Thoracic aorta (tissue), 2 donors: ENCODE results near the gene PAM. TPM values are rescaled to one million over a fixed set of nuclear protein-coding genes. Genes with fewer than 3 reads are reported as not detected.

ENCODE experiments used
- ATAC-seq: fragments of 150-250 bp; one replicate; pipeline ENCODE4 v1.8.0; 2017; ENCODE audit warnings: low read depth; ENCODE audit not compliant: insufficient number of reproducible peaks, low FRiP score
- DNase-seq: peaks from one replicate; pipeline ENCODE4 v3.0.0-alpha.2; 2020; ENCODE audit warnings: low spot score
- H3K27ac ChIP-seq, 2 donors: fragments of 200-600 bp; sonication (generic); 1 replicate in 1 of 2; 2 replicates in 1 of 2; pipeline ENCODE4 v1.5.1; 2016; ENCODE audit warnings: mild to moderate bottlenecking in 2 of 2, moderate library complexity in 2 of 2
- H3K27me3 ChIP-seq: fragments of 200-600 bp; sonication (generic); replicated peaks from 2 replicates; pipeline ENCODE4 v1.6.0; 2016; ENCODE audit warnings: mild to moderate bottlenecking; ENCODE audit not compliant: insufficient read depth
- H3K36me3 ChIP-seq: fragments of 200-600 bp; sonication (generic); one replicate; pipeline ENCODE4 v1.5.1; 2016
- H3K4me1 ChIP-seq, 2 donors: fragments of 200-600 bp; sonication (generic); 1 replicate in 1 of 2; 2 replicates in 1 of 2; pipeline versions ENCODE4 v1.5.1 to v1.6.0; 2016; ENCODE audit warnings: low read depth in 2 of 2, mild to moderate bottlenecking in 1 of 2; ENCODE audit not compliant: control insufficient read depth in 1 of 2
- H3K4me3 ChIP-seq: fragments of 200-600 bp; sonication (generic); 2 replicates; pipeline ENCODE4 v1.5.1; 2016; ENCODE audit warnings: mild to moderate bottlenecking
- H3K9me3 ChIP-seq: fragments of 200-600 bp; sonication (generic); 2 replicates; pipeline ENCODE4 v1.5.1; 2016
- total RNA-seq, 2 donors: library from RNA; depleted of rRNA; stranded (reverse); fragments of >200 nt; gene quantifications; one replicate each; pipeline versions ENCODE4 v1.1.0 to v1.2.3, GENCODE V29; 2016
- TF ChIP-seq, protein P1 (sequence below): fragments of 200-600 bp; sonication (generic); IDR thresholded peaks from one replicate; pipeline ENCODE4 v1.5.1; 2019; ENCODE audit warnings: antibody characterized with exemption

PAM gene
- total RNA-seq, 2 donors from 2014 or later: 571 to 806 TPM

DNA sequence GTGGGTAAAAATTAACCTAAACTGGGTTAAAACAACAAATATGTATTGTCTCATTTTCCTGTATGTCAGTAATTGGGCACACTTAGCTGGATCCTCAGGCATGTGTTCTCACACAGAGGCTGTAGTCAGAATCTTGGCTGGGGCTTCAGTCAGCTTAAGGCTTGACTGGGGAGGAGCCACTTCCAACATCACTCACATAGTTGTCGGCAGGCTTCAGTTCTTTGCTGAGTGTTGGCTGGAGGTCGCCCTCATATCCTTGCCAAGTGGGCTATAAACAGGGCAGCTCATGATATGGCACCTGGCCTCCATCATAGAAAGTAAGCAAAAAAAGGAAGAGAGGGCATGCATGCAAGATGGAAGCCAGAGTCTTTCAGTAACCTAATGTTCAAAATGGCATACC, 191.9 kb downstream of the PAM start:
- no peak for ATAC-seq

DNA sequence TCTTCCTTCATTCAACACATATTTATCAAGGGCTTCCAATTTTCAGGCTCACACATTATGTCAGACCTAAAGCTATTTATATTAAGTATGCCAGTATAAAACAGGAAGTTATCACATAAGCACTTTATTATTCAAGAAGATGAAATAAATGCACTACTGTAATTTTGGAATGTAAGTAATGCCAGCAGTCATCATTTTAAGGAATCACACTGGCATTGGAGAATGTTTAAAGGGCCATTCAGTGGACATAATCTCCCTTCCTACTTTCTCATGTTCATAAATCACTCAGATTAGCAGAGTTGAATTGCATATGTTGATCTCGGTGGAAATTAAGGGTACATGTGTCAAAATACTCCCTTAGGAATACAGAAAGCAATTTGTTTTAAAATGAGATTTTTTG, 200.4 kb downstream of the PAM start:
- Histone ChIP-seq H3K36me3 (no peaks in the 10 kb centered on the region), H3K27ac (no peak overlapping the region), H3K9me3 (no peaks in the 10 kb centered on the region), H3K4me1 (peaks cover 33 to 34% of the 10 kb centered on the region in 2 donors), H3K27me3 (no peaks in the 10 kb centered on the region), H3K4me3 (no peak overlapping the region)
- ATAC-seq: no peak
- DNase-seq: no peak
- TF ChIP-seq, protein P1, sequence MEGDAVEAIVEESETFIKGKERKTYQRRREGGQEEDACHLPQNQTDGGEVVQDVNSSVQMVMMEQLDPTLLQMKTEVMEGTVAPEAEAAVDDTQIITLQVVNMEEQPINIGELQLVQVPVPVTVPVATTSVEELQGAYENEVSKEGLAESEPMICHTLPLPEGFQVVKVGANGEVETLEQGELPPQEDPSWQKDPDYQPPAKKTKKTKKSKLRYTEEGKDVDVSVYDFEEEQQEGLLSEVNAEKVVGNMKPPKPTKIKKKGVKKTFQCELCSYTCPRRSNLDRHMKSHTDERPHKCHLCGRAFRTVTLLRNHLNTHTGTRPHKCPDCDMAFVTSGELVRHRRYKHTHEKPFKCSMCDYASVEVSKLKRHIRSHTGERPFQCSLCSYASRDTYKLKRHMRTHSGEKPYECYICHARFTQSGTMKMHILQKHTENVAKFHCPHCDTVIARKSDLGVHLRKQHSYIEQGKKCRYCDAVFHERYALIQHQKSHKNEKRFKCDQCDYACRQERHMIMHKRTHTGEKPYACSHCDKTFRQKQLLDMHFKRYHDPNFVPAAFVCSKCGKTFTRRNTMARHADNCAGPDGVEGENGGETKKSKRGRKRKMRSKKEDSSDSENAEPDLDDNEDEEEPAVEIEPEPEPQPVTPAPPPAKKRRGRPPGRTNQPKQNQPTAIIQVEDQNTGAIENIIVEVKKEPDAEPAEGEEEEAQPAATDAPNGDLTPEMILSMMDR: no peak

More for the DNA sequence above, 191.9 kb downstream of the PAM start:
- Histone ChIP-seq H3K36me3 (no peaks in the 10 kb centered on the region), H3K27ac (no peak overlapping the region), H3K4me1 (peaks cover 0 to 14% of the 10 kb centered on the region in 2 donors), H3K4me3 (no peak overlapping the region), H3K9me3 (no peaks in the 10 kb centered on the region), H3K27me3 (no peaks in the 10 kb centered on the region)
- TF ChIP-seq, protein P1: no peak
- DNase-seq: no peak

DNA sequence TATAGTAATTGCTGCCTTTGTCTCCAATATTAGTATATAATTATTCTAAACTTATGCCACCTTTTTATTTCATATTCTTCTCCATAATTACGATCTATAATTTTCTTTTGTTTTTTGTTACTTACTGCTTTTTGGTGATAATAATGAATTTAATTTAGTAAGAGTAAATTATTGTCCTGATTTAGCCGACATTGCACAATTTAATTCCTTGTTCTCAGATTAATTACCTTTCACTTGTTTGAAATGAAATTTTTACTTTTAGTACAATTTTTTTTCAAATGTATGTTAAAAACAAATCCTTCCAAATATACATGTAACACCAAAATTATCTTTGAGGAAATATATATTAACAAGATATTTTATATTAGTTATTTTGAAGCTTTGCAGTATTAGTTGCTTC, 201.5 kb downstream of the PAM start:
- DNase-seq (no peak), ATAC-seq (no peak)
- Histone ChIP-seq H3K9me3 (no peaks in the 10 kb centered on the region), H3K27ac (peak overlapping the region in 1 of 2 donors; percentile 78), H3K27me3 (no peaks in the 10 kb centered on the region), H3K36me3 (no peaks in the 10 kb centered on the region), H3K4me1 (peaks cover 41 to 44% of the 10 kb centered on the region in 2 donors), H3K4me3 (no peak overlapping the region)
- TF ChIP-seq, protein P1: no peak

DNA sequence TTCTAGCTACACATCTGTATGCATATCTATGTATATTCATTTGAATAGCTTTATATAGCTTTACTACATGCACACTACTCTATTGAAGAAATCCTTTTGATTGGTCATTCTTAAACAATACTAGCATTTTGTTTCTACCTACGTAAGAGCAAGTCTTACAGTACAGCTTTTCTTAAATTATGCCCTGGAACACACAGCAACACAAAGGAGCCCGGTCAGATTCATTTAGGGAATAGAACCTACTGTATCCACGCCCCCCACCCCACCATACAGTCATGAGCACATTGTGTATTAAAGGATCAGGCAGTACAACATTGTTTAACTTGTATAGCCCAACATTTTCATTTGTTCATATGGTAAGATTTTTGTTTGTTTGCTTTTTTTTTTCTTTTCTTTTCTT, 202.0 kb downstream of the PAM start:
- peak overlapping the region; percentile 59 to 78 for H3K27ac ChIP-seq
- no peaks in the 10 kb centered on the region for H3K9me3 ChIP-seq
- no peak overlapping the region for H3K4me3 ChIP-seq
- TF ChIP-seq, protein P1: no peak
- peaks cover 45 to 49% of the 10 kb centered on the region in 2 donors for H3K4me1 ChIP-seq
- H3K27me3 ChIP-seq: no peaks in the 10 kb centered on the region
- no peaks in the 10 kb centered on the region for H3K36me3 ChIP-seq
- DNase-seq (no peak), ATAC-seq (no peak)

DNA sequence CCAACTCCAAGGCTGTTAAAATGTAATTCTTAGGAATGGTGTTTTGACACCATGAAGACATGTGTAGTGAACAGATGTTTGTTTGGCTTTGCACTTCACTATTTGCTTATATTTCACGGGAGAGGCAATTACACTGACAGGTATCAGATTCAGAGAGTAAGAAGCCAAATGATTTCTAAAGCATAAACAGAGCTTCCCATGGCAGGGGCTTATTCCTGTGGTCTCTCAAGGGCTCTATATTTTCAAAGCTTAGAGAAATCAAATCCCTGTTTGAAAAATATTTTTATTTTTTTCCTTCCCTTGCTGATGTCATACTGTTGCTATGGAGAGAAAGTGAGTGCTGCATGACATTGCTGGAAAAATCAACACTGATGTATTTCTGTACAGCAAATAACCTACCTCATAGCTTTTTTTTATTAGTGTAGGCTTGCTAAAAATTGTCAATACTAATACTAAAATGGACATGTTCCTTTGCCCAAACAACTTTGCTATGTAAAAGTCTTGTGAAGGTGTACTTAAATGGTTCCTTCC, 203.4 kb downstream of the PAM start:
- Histone ChIP-seq H3K4me3 (peak overlapping the region; percentile 2), H3K27me3 (no peaks in the 10 kb centered on the region), H3K27ac (peak overlapping the region; percentile 59 to 78), H3K9me3 (no peaks in the 10 kb centered on the region), H3K36me3 (peaks cover 3% of the 10 kb centered on the region), H3K4me1 (peaks cover 49 to 54% of the 10 kb centered on the region in 2 donors)
- TF ChIP-seq, protein P1: no peak
- ATAC-seq (peak; percentile 83), DNase-seq (no peak)
